ENCODE data around the gene CAPZA1.
A peak's percentile ranks its signal among the peaks of the same experiment; 100 is the strongest.

Gene CAPZA1

DNA sequence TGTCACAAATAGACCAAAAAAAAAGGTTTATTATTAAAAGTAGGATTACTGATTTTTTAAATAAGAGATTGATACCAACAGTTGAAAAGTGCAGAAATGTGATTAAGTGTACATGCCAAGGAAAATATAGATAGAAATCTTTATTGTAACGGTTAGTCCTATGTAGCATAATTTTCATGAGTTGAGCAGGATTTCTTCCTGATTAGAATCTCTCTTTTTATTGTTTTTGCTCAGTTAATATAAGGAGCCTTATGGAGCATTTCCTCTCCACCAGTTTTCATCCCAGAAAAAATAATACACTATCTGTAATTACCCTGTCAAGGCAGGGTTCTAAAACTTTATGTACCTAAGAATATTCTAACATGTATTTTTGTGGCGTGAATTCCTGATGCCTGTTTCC is 23.4 kb downstream of the CAPZA1 start (continued):
- TF ChIP-seq, protein P1, sequence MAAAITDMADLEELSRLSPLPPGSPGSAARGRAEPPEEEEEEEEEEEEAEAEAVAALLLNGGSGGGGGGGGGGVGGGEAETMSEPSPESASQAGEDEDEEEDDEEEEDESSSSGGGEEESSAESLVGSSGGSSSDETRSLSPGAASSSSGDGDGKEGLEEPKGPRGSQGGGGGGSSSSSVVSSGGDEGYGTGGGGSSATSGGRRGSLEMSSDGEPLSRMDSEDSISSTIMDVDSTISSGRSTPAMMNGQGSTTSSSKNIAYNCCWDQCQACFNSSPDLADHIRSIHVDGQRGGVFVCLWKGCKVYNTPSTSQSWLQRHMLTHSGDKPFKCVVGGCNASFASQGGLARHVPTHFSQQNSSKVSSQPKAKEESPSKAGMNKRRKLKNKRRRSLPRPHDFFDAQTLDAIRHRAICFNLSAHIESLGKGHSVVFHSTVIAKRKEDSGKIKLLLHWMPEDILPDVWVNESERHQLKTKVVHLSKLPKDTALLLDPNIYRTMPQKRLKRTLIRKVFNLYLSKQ (tag by site-specific recombination; IDR thresholded peaks at IDR 0.05; ENCODE audit: borderline replicate concordance), result no peak
- peak; percentile 59; the same call in 1 of the 2 replicates for TF ChIP-seq ZNF549 (tag by site-specific recombination; IDR thresholded peaks at IDR 0.05)
- no peak for TF ChIP-seq OVOL3 (tag by site-specific recombination; IDR thresholded peaks at IDR 0.05)

DNA sequence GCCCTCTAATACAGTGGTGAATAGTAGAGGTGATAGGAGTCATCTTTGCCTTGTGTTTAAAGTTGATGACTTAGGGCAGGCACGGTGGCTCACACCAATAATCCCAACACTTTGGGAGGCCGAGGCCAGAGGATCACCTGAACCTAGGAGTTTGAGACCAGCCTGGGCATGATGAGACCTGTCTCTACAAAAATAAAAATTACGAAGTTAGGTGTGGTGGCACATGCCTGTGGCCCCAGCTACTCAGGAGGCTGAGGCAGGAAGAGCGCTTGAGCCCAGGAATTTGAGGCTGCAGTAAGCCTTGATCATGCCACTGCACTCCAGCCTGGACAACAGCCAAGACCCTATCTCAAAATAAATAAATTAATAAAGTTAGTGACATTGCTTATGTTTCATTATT is 26.6 kb downstream of the CAPZA1 start:
- H3K4me3 ChIP-seq (ENCODE audit: low read depth, low read length), result no peak overlapping the region
- TF ChIP-seq ZNF830 (tag by site-specific recombination; IDR thresholded peaks at IDR 0.05; ENCODE audit: low read depth) (no peak), HOXC10 (CRISPR knock-in tag; IDR thresholded peaks at IDR 0.05) (no peak), ZNF433 (tag by site-specific recombination; IDR thresholded peaks at IDR 0.05; ENCODE audit: low read depth) (no peak), ZNF626 (tag by site-specific recombination; IDR thresholded peaks at IDR 0.05) (no peak), ZNF624 (tag by site-specific recombination; IDR thresholded peaks at IDR 0.05) (no peak), ZNF169 (tag by site-specific recombination; IDR thresholded peaks at IDR 0.05) (no peak), TCF7L2 (IDR thresholded peaks at IDR 0.05; ENCODE audit: borderline replicate concordance, low read depth, low read length) (no peak), ZNF302 (tag by site-specific recombination; IDR thresholded peaks at IDR 0.05; ENCODE audit: low read depth) (no peak), ZNF514 (tag by site-specific recombination; IDR thresholded peaks at IDR 0.05) (no peak), HOXD13 (CRISPR knock-in tag; IDR thresholded peaks at IDR 0.05; ENCODE audit: borderline replicate concordance) (no peak), OVOL3 (tag by site-specific recombination; IDR thresholded peaks at IDR 0.05) (no peak), ZNF10 (tag by site-specific recombination; IDR thresholded peaks at IDR 0.05) (no peak), ZFHX2 (tag by site-specific recombination; conservative IDR thresholded peaks at IDR 0.05) (no peak), IKZF3 (tag by site-specific recombination; IDR thresholded peaks at IDR 0.05) (no peak), GLI2 (tag by site-specific recombination; IDR thresholded peaks at IDR 0.05; ENCODE audit: borderline replicate concordance, low read depth) (no peak), ZBTB7A (tag by site-specific recombination; IDR thresholded peaks at IDR 0.05; ENCODE audit: low read depth) (no peak), ZEB2 (tag by site-specific recombination; IDR thresholded peaks at IDR 0.05) (no peak)
- TF ChIP-seq, protein P2, sequence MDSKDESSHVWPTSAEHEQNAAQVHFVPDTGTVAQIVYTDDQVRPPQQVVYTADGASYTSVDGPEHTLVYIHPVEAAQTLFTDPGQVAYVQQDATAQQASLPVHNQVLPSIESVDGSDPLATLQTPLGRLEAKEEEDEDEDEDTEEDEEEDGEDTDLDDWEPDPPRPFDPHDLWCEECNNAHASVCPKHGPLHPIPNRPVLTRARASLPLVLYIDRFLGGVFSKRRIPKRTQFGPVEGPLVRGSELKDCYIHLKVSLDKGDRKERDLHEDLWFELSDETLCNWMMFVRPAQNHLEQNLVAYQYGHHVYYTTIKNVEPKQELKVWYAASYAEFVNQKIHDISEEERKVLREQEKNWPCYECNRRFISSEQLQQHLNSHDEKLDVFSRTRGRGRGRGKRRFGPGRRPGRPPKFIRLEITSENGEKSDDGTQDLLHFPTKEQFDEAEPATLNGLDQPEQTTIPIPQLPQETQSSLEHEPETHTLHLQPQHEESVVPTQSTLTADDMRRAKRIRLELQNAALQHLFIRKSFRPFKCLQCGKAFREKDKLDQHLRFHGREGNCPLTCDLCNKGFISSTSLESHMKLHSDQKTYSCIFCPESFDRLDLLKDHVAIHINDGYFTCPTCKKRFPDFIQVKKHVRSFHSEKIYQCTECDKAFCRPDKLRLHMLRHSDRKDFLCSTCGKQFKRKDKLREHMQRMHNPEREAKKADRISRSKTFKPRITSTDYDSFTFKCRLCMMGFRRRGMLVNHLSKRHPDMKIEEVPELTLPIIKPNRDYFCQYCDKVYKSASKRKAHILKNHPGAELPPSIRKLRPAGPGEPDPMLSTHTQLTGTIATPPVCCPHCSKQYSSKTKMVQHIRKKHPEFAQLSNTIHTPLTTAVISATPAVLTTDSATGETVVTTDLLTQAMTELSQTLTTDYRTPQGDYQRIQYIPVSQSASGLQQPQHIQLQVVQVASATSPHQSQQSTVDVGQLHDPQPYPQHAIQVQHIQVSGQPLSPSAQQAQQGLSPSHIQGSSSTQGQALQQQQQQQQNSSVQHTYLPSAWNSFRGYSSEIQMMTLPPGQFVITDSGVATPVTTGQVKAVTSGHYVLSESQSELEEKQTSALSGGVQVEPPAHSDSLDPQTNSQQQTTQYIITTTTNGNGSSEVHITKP (tag by site-specific recombination; IDR thresholded peaks at IDR 0.05), result no peak
- TF ChIP-seq, protein P3, sequence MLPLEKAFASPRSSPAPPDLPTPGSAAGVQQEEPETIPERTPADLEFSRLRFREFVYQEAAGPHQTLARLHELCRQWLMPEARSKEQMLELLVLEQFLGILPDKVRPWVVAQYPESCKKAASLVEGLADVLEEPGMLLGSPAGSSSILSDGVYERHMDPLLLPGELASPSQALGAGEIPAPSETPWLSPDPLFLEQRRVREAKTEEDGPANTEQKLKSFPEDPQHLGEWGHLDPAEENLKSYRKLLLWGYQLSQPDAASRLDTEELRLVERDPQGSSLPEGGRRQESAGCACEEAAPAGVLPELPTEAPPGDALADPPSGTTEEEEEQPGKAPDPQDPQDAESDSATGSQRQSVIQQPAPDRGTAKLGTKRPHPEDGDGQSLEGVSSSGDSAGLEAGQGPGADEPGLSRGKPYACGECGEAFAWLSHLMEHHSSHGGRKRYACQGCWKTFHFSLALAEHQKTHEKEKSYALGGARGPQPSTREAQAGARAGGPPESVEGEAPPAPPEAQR (tag by site-specific recombination; IDR thresholded peaks at IDR 0.05), result no peak
- TF ChIP-seq, protein P4, sequence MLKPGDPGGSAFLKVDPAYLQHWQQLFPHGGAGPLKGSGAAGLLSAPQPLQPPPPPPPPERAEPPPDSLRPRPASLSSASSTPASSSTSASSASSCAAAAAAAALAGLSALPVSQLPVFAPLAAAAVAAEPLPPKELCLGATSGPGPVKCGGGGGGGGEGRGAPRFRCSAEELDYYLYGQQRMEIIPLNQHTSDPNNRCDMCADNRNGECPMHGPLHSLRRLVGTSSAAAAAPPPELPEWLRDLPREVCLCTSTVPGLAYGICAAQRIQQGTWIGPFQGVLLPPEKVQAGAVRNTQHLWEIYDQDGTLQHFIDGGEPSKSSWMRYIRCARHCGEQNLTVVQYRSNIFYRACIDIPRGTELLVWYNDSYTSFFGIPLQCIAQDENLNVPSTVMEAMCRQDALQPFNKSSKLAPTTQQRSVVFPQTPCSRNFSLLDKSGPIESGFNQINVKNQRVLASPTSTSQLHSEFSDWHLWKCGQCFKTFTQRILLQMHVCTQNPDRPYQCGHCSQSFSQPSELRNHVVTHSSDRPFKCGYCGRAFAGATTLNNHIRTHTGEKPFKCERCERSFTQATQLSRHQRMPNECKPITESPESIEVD (tag by site-specific recombination; IDR thresholded peaks at IDR 0.05), result no peak
- H3K36me3 ChIP-seq (ENCODE audit: control insufficient read depth in 2 of 2, insufficient read depth in 1 of 2, low read length in 2 of 2), result peaks cover 29 to 50% of the 10 kb centered on the region in 2 experiments
- no peaks in the 10 kb centered on the region for H3K9me3 ChIP-seq (ENCODE audit: control insufficient read depth, insufficient read depth, low read depth, low read length)
- H3K4me1 ChIP-seq (ENCODE audit: control insufficient read depth, insufficient read depth, low read length), result peaks cover 3% of the 10 kb centered on the region; the same call in 1 of the 2 replicates
- ChIA-PET POLR2A (interaction anchor here (0.7 kb wide), 1 partner anchor 8 kb away, joined by 6 read pairs; no protein-coding TSS in a partner anchor), CTCF (interaction anchor here (1.0 to 1.5 kb wide), 3 partner anchors 9 to 70 kb away, joined by 3 to 7 read pairs (median 4); no protein-coding TSS in a partner anchor)
- no peak overlapping the region for H3K27ac ChIP-seq (ENCODE audit: extremely low read depth, low read depth, low read length)

Data from HEK293 (cell line).